GM23338 (cell line): ENCODE measurements around the gene PRKCQ. TPM values are rescaled to one million over a fixed set of nuclear protein-coding genes. Genes with fewer than 3 reads are reported as not detected.

Experiments
- ATAC-seq: fragments of 200-7000 bp; cut with Tn5 transposase; 3 replicates; pipeline ENCODE4 v1.9.1; 2020
- DNase-seq: peaks from one replicate; pipeline ENCODE4 v3.0.0-alpha.2; 2015; ENCODE audit warnings: low spot score
- H2AFZ ChIP-seq: fragments of 200-600 bp; sonication (generic); 2 replicates; pipeline ENCODE4 v1.8.0; 2016; ENCODE audit warnings: antibody characterized with exemption, mild to moderate bottlenecking, moderate library complexity
- H3F3A ChIP-seq: fragments of 200-600 bp; sonication (generic); replicated peaks from 2 replicates; pipeline ENCODE4 v1.8.0; 2017; ENCODE audit warnings: antibody characterized with exemption, mixed run types, low read depth
- H3K27ac ChIP-seq: fragments of 200-600 bp; sonication (generic); 2 replicates; pipeline ENCODE4 v1.6.1; 2016; ENCODE audit warnings: low read depth
- H3K27me3 ChIP-seq: fragments of 200-600 bp; sonication (generic); 2 replicates; pipeline ENCODE4 v1.8.0; 2016; ENCODE audit warnings: mild to moderate bottlenecking, mixed run types, moderate library complexity; ENCODE audit not compliant: insufficient read depth
- H3K36me3 ChIP-seq: fragments of 200-600 bp; sonication (generic); 2 replicates; pipeline ENCODE4 v1.8.0; 2016; ENCODE audit warnings: mild to moderate bottlenecking; ENCODE audit not compliant: insufficient read depth
- H3K4me1 ChIP-seq: fragments of 200-600 bp; sonication (generic); 2 replicates; pipeline ENCODE4 v1.8.0; 2016; ENCODE audit warnings: mild to moderate bottlenecking, moderate library complexity; ENCODE audit not compliant: insufficient read depth
- H3K4me2 ChIP-seq: fragments of 200-600 bp; sonication (generic); 2 replicates; pipeline ENCODE4 v1.7.1; 2017; ENCODE audit warnings: mixed run types
- H3K4me3 ChIP-seq: fragments of 200-600 bp; sonication (generic); 2 replicates; pipeline ENCODE4 v1.6.1; 2016; ENCODE audit warnings: mixed run types
- H3K79me2 ChIP-seq: fragments of 200-600 bp; sonication (generic); replicated peaks from 2 replicates; pipeline ENCODE4 v1.8.0; 2017; ENCODE audit warnings: mild to moderate bottlenecking; ENCODE audit not compliant: insufficient read depth
- H3K9me2 ChIP-seq: fragments of 200-600 bp; sonication (generic); 2 replicates; pipeline ENCODE4 v1.8.0; 2017; ENCODE audit not compliant: insufficient read depth
- H4K20me1 ChIP-seq: fragments of 200-600 bp; sonication (generic); replicated peaks from 2 replicates; pipeline ENCODE4 v1.8.0; 2017; ENCODE audit warnings: mild to moderate bottlenecking; ENCODE audit not compliant: insufficient read depth
- H3K27ac Mint-ChIP-seq: 2 replicates; pipeline ENCODE4 v1.8.0; 2020; ENCODE audit warnings: inconsistent platforms, mild to moderate bottlenecking, moderate library complexity, mixed read lengths
- H3K27me3 Mint-ChIP-seq: 3 replicates; pipeline ENCODE4 v1.8.0; 2022; ENCODE audit warnings: low read depth, mild to moderate bottlenecking, moderate library complexity, mixed read lengths, inconsistent platforms; ENCODE audit not compliant: insufficient read depth, poor library complexity
- H3K36me3 Mint-ChIP-seq: 3 replicates; pipeline ENCODE4 v1.8.0; 2021; ENCODE audit warnings: low read depth, mild to moderate bottlenecking, inconsistent platforms, moderate library complexity, mixed read lengths
- H3K4me1 Mint-ChIP-seq: 3 replicates; pipeline ENCODE4 v1.8.0; 2020; ENCODE audit warnings: mild to moderate bottlenecking, inconsistent platforms, mixed read lengths
- H3K4me3 Mint-ChIP-seq: 3 replicates; pipeline ENCODE4 v1.8.0; 2021; ENCODE audit warnings: moderate library complexity, mild to moderate bottlenecking, inconsistent platforms, mixed read lengths
- H3K9me3 Mint-ChIP-seq: 3 replicates; pipeline ENCODE4 v1.8.0; 2020; ENCODE audit warnings: moderate library complexity, mild to moderate bottlenecking, inconsistent platforms, mixed read lengths
- CREB1 ChIP-seq: fragments of 250-450 bp; sonication (Bioruptor Pico); IDR thresholded peaks from 2 replicates; pipeline ENCODE4 v1.5.0; 2020; ENCODE audit warnings: low read depth, mild to moderate bottlenecking, moderate library complexity
- CTCF ChIP-seq, 2 experiments: fragments of 200-600 bp in 1 of 2; sonication (generic) in 1 of 2; conservative IDR thresholded peaks; 2 replicates each; pipeline versions ENCODE4 v1.5.1 to v1.6.1; 2016 to 2017; ENCODE audit warnings: antibody characterized with exemption in 2 of 2, low read depth in 2 of 2, mild to moderate bottlenecking in 2 of 2, moderate library complexity in 1 of 2
- ETS1 ChIP-seq: IDR thresholded peaks from 2 replicates; pipeline ENCODE4 v1.6.1; 2016; ENCODE audit warnings: antibody characterized with exemption
- EZH2 ChIP-seq: fragments of 200-600 bp; sonication (generic); IDR thresholded peaks from one replicate; pipeline ENCODE4 v1.8.0; 2017; ENCODE audit warnings: antibody characterized with exemption, mild to moderate bottlenecking, low read depth; ENCODE audit not compliant: unreplicated experiment
- JUNB ChIP-seq: IDR thresholded peaks from one replicate; pipeline ENCODE4 v1.6.1; 2016; ENCODE audit warnings: antibody characterized with exemption; ENCODE audit not compliant: unreplicated experiment
- NANOG ChIP-seq: IDR thresholded peaks from 2 replicates; pipeline ENCODE4 v1.6.1; 2016; ENCODE audit warnings: antibody characterized with exemption, borderline replicate concordance
- polyA plus RNA-seq: library from polyadenylated mRNA; unstranded; fragments of >200 nt; fragmentation: Nextera tagmentation; extraction: Ambion mirVana; gene quantifications from 2 replicates; pipeline ENCODE4 v1.2.1, GENCODE V29; 2016
- total RNA-seq: library from RNA; depleted of rRNA; stranded (reverse); fragments of >200 nt; shearing (Covaris generic); gene quantifications from 2 replicates; pipeline ENCODE4 v1.2.3, GENCODE V29; 2014

Gene PRKCQ
- total and polyA plus RNA-seq, 2 experiments from 2014 or later = 12.6 to 28.5 TPM

- Mint-ChIP-seq H3K4me3 (no peak overlapping the region), H3K9me3 (no peaks in the 10 kb centered on the region), H3K27ac (no peak overlapping the region), H3K27me3 (no peaks in the 10 kb centered on the region), H3K4me1 (peaks cover 4% of the 10 kb centered on the region; the same call in 1 of the 3 replicates), H3K36me3 (peaks cover 29% of the 10 kb centered on the region)
- Histone ChIP-seq H4K20me1 (0 out of 2 replicates have a peak, but pooled peaks cover 3% of the 10 kb centered on the region), H3K4me2 (no peak overlapping the region), H3K4me1 (no peaks in the 10 kb centered on the region), H3F3A (no peaks in the 10 kb centered on the region), H2AFZ (no peak overlapping the region), H3K9me2 (no peaks in the 10 kb centered on the region), H3K79me2 (no peaks in the 10 kb centered on the region), H3K27ac (no peak overlapping the region), H3K27me3 (no peaks in the 10 kb centered on the region), H3K36me3 (peaks cover 18% of the 10 kb centered on the region), H3K4me3 (no peak overlapping the region)
- peak; percentile 60 for DNase-seq
- TF ChIP-seq ETS1 = no peak
- no peak for TF ChIP-seq NANOG
- TF ChIP-seq CTCF (conservative IDR thresholded peaks at IDR 0.05; ENCODE audit: low read depth in 2 of 2) = peak; percentile 66 to 76
- ATAC-seq = no peak; the same call in 1 of the 3 replicates
Measured at GRCh38 chr10:6478722-6479121, 101.4 kb downstream of the PRKCQ start.

DNA sequence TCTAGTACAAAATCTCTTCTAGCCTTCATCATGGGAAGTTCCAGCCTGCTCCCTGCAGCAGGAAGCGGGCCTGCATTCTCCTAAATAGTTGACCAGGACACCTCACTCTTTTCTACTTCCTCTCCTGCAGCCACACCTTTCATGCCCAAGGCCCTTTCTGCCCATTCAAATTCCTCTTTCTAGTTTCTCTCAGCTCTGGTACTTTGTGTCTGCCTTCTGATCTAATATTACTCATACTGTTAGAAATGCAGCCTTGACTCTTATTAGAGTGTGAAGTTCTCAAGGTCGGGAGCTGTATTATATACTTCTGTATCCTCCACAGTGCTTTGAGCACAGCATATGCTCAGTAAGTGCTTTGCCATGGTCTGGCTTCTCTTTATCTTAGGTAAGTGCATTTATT lies 103.1 kb downstream of the PRKCQ start:
- Mint-ChIP-seq H3K27ac (no peak overlapping the region; the same call in 1 of the 2 replicates), H3K36me3 (peaks cover 14% of the 10 kb centered on the region), H3K4me1 (peaks cover 4% of the 10 kb centered on the region; the same call in 1 of the 3 replicates), H3K4me3 (no peak overlapping the region), H3K27me3 (no peaks in the 10 kb centered on the region), H3K9me3 (no peaks in the 10 kb centered on the region)
- 0 out of 2 replicates have a peak, but pooled peaks cover 3% of the 10 kb centered on the region for H4K20me1 ChIP-seq
- H3F3A ChIP-seq = no peaks in the 10 kb centered on the region
- peaks cover 7% of the 10 kb centered on the region for H3K36me3 ChIP-seq
- no peak overlapping the region for H3K4me3 ChIP-seq
- H3K4me2 ChIP-seq = no peak overlapping the region
- no peaks in the 10 kb centered on the region for H3K9me2 ChIP-seq
- no peaks in the 10 kb centered on the region for H3K27me3 ChIP-seq
- H2AFZ ChIP-seq = no peak overlapping the region
- ATAC-seq (no peak), DNase-seq (no peak)
- H3K79me2 ChIP-seq = no peaks in the 10 kb centered on the region
- no peak overlapping the region for H3K27ac ChIP-seq
- H3K4me1 ChIP-seq = no peaks in the 10 kb centered on the region
- TF ChIP-seq EZH2 (no peak), JUNB (no peak), CREB1 (no peak), ETS1 (no peak), CTCF (conservative IDR thresholded peaks at IDR 0.05; ENCODE audit: low read depth in 2 of 2) (no peak)
